DND-41 (cell line): ENCODE measurements around the gene FBXW8.

Experiments used
- CTCF ChIP-seq: IDR thresholded peaks from 2 replicates; pipeline ENCODE4 v1.5.1; 2012; ENCODE audit warnings: borderline replicate concordance, low read length, moderate library complexity, mild to moderate bottlenecking; ENCODE audit not compliant: poor library complexity, severe bottlenecking; ENCODE audit errors: extremely low read depth
- EZH2 ChIP-seq: IDR thresholded peaks from 3 replicates; pipeline ENCODE4 v1.6.1; 2012; ENCODE audit warnings: borderline replicate concordance, low read depth, mild to moderate bottlenecking, moderate library complexity, low read length, inconsistent platforms; ENCODE audit not compliant: severe bottlenecking

GRCh38 chr12:116898669-116899068, 12.1 kb upstream of the FBXW8 start:
- TF ChIP-seq CTCF (no peak), EZH2 (no peak)
